Vagina (tissue), 2 donors: ENCODE measurements around the gene RNASE4. TPM values are rescaled to one million over a fixed set of nuclear protein-coding genes. Genes with fewer than 3 reads are reported as not detected.

ENCODE experiments used
- DNase-seq, 2 donors: peaks; one replicate each; pipeline ENCODE4 v3.0.0-alpha.2; 2017; ENCODE audit errors: extremely low spot score in 2 of 2
- H3K27ac ChIP-seq: fragments of 200-600 bp; sonication (generic); one replicate; pipeline ENCODE4 v1.5.1; 2019
- H3K27me3 ChIP-seq: fragments of 200-600 bp; sonication (generic); one replicate; pipeline ENCODE4 v1.5.1; 2019
- H3K36me3 ChIP-seq, 2 donors: fragments of 200-600 bp; sonication (generic); one replicate each; pipeline ENCODE4 v1.5.1; 2017 to 2019
- H3K4me1 ChIP-seq: fragments of 200-600 bp; sonication (generic); one replicate; pipeline ENCODE4 v1.5.1; 2019
- H3K4me3 ChIP-seq, 2 donors: fragments of 200-600 bp; sonication (generic); 1 replicate in 1 of 2; 2 replicates in 1 of 2; pipeline ENCODE4 v1.5.1; 2016 to 2019
- H3K9me3 ChIP-seq: fragments of 200-600 bp; sonication (generic); one replicate; pipeline ENCODE4 v1.5.1; 2019
- POLR2A ChIP-seq, 2 donors: fragments of 450-650 bp; IDR thresholded peaks; one replicate each; pipeline ENCODE4 v1.6.1; 2017; ENCODE audit warnings: antibody characterized with exemption in 2 of 2, mild to moderate bottlenecking in 2 of 2, moderate library complexity in 2 of 2
- POLR2AphosphoS5 ChIP-seq, 2 donors: sonication (generic); formaldehyde crosslinking; IDR thresholded peaks; one replicate each; pipeline ENCODE4 v1.9.0; 2017; ENCODE audit warnings: antibody characterized with exemption in 2 of 2, mild to moderate bottlenecking in 2 of 2, low read depth in 1 of 2; ENCODE audit not compliant: insufficient read depth in 1 of 2
- intact Hi-C: fragments of 100-400 bp; cut with DNase I; formaldehyde crosslinking; loops from one replicate; pipeline ENCODE4 v1.15.1; 2023
- total RNA-seq: library from RNA; depleted of rRNA; stranded (reverse); fragments of >200 nt; gene quantifications from one replicate; pipeline ENCODE4 v1.2.3, GENCODE V29; 2016
- TF ChIP-seq, protein P1 (sequence below), 3 experiments: fragments of 450-650 bp in 2 of 3; fragments of 200-600 bp in 1 of 3; sonication (generic) in 1 of 3; IDR thresholded peaks; one replicate each; pipeline ENCODE4 v1.5.1; 2017 to 2019; ENCODE audit warnings: antibody characterized with exemption in 3 of 3, mild to moderate bottlenecking in 2 of 3, moderate library complexity in 2 of 3

The RNASE4 gene
- total RNA-seq, 1 donor from 2014 or later = 132 TPM

- intact Hi-C loops = loop anchor here (5.0 kb wide), 4 partner anchors 49 to 339 kb away; partner anchors contain the start of genes PARP2, PIP4P1 and TEP1
- peak in 1 of 2 donors; percentile 98 for DNase-seq
- Histone ChIP-seq H3K27me3 (no peaks in the 10 kb centered on the region), H3K27ac (peak overlapping the region; percentile 99), H3K4me3 (peak overlapping the region; percentile 67 to 79), H3K9me3 (no peaks in the 10 kb centered on the region), H3K36me3 (no peaks in the 10 kb centered on the region), H3K4me1 (peaks cover 32% of the 10 kb centered on the region)
- TF ChIP-seq, protein P1, sequence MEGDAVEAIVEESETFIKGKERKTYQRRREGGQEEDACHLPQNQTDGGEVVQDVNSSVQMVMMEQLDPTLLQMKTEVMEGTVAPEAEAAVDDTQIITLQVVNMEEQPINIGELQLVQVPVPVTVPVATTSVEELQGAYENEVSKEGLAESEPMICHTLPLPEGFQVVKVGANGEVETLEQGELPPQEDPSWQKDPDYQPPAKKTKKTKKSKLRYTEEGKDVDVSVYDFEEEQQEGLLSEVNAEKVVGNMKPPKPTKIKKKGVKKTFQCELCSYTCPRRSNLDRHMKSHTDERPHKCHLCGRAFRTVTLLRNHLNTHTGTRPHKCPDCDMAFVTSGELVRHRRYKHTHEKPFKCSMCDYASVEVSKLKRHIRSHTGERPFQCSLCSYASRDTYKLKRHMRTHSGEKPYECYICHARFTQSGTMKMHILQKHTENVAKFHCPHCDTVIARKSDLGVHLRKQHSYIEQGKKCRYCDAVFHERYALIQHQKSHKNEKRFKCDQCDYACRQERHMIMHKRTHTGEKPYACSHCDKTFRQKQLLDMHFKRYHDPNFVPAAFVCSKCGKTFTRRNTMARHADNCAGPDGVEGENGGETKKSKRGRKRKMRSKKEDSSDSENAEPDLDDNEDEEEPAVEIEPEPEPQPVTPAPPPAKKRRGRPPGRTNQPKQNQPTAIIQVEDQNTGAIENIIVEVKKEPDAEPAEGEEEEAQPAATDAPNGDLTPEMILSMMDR (IDR thresholded peaks at IDR 0.05) = no peak
- peak in 1 of 2 donors; percentile 85 for TF ChIP-seq POLR2AphosphoS5 (IDR thresholded peaks at IDR 0.05; ENCODE audit: insufficient read depth in 1 of 2, low read depth in 1 of 2)
Observed at GRCh38 chr14:20681348-20682126, 2.8 kb upstream of the RNASE4 start.

GRCh38 chr14:20682127-20682434, 2.3 kb upstream of the RNASE4 start:
- TF ChIP-seq, protein P1 (IDR thresholded peaks at IDR 0.05) = no peak
- TF ChIP-seq POLR2AphosphoS5 (IDR thresholded peaks at IDR 0.05; ENCODE audit: insufficient read depth in 1 of 2, low read depth in 1 of 2) = no peak
- no peak for TF ChIP-seq POLR2A (IDR thresholded peaks at IDR 0.05)
- intact Hi-C loops = loop anchor here (5.0 kb wide), 4 partner anchors 50 to 340 kb away; partner anchors contain the start of genes PARP2, PIP4P1 and TEP1
- DNase-seq = no peak
- no peaks in the 10 kb centered on the region for H3K27me3 ChIP-seq
- peak overlapping the region; percentile 99 for H3K27ac ChIP-seq
- peaks cover 38% of the 10 kb centered on the region for H3K4me1 ChIP-seq
- peak overlapping the region; percentile 67 to 79 for H3K4me3 ChIP-seq
- H3K9me3 ChIP-seq = no peaks in the 10 kb centered on the region
- H3K36me3 ChIP-seq = no peaks in the 10 kb centered on the region

DNA sequence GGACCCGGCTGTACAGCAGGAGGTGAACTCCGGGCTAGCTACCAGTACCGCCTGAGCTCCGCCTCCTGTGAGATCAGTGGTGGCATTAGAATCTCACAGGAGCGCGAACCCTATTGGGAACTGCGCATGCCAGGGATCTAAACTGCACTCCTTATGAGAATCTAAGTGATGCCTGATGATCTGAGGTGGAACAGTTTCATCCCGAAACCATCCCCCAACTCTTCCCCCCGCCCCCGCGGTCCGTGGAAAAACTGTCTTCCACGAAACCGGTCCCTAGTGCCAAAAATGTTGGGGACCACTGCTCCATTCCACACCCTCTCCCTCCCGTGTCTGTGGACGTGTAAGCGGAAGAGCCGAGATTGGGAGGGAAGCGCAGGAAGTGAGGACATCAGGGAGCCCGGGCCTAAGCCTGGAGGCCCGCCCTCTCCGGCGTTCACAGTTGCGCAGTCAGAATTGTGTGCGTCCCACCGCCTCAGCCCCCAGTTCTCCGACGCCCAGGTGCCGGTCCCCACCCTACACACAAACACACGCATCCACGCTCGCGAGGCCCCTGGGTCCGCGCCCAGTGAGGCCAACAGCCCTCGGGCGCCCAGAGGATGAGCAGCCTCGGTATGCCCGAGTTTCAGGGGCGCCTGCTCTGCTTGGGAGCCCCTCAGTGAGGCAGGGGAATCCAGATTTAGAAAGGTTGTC, 1.8 kb upstream of the RNASE4 start:
- intact Hi-C loops = loop anchor here (5.0 kb wide), 4 partner anchors 50 to 340 kb away; partner anchors contain the start of genes PARP2, PIP4P1 and TEP1
- Histone ChIP-seq H3K4me3 (peak overlapping the region; percentile 67 to 79), H3K4me1 (peaks cover 43% of the 10 kb centered on the region), H3K27me3 (no peaks in the 10 kb centered on the region), H3K27ac (peak overlapping the region; percentile 99), H3K36me3 (no peaks in the 10 kb centered on the region), H3K9me3 (no peaks in the 10 kb centered on the region)
- DNase-seq = peak in 1 of 2 donors; percentile 97
- TF ChIP-seq POLR2A (IDR thresholded peaks at IDR 0.05) (peak; percentile 47 to 98), POLR2AphosphoS5 (IDR thresholded peaks at IDR 0.05; ENCODE audit: insufficient read depth in 1 of 2, low read depth in 1 of 2) (peak; percentile 64 to 98)
- TF ChIP-seq, protein P1 (IDR thresholded peaks at IDR 0.05) = no peak

DNA sequence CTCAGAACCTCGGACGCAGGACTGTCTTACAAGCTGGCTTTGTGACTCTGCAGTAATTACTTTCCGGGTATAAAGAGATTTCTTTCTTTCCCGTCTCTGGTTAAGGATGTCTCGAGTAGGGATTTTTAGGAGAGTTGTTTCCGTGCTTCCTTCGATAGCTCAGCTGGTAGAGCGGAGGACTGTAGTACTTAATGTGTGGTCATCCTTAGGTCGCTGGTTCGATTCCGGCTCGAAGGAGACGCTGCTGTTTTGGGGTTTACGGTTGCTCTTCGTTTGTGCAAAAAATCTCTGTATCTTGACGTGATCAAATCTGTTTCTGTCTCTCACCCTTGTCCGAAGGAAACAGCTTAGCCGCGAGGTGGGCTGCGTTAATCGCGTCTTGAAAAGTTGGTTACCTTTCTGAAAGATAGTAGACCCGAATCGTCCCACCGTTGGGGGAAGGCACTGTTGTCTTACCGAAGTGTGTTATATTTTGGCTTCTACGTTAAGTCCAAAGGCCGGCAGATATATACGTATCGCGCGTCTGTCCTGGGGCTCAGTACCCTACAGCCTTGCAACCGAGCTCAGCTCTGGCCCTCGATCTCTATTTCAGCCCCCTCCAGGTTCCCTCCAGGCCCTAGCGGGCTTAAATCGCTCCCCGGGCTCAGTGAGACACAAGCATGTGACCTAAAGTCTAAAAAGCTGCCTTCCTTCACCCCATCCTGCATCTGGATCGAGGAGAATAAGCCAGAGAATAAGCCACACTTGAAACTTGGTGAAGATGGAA, 1.1 kb upstream of the RNASE4 start:
- peak overlapping the region; percentile 67 to 79 for H3K4me3 ChIP-seq
- DNase-seq = peak in 1 of 2 donors; percentile 92
- H3K4me1 ChIP-seq = peaks cover 48% of the 10 kb centered on the region
- H3K9me3 ChIP-seq = no peaks in the 10 kb centered on the region
- intact Hi-C loops = loop anchor here (5.0 kb wide), 4 partner anchors 51 to 341 kb away; partner anchors contain the start of genes PARP2, PIP4P1 and TEP1
- H3K27me3 ChIP-seq = no peaks in the 10 kb centered on the region
- TF ChIP-seq POLR2AphosphoS5 (IDR thresholded peaks at IDR 0.05; ENCODE audit: insufficient read depth in 1 of 2, low read depth in 1 of 2) = no peak
- TF ChIP-seq, protein P1 (IDR thresholded peaks at IDR 0.05) = peak in 1 of 3 experiments; percentile 11
- no peaks in the 10 kb centered on the region for H3K36me3 ChIP-seq
- H3K27ac ChIP-seq = peak overlapping the region; percentile 99
